Choroid plexus epithelial cell (primary cell): Measurements from ENCODE around the gene STK25.
A peak's percentile ranks its signal among the peaks of the same experiment; 100 is the strongest.

Experiments
- DNase-seq: peaks from one replicate; pipeline ENCODE4 v3.0.0-alpha.2; 2010; ENCODE audit warnings: low read depth
- H3K4me3 ChIP-seq: 2 replicates; pipeline ENCODE4 v1.5.1; 2011; ENCODE audit warnings: low read depth, mild to moderate bottlenecking, control low read depth, low read length, moderate library complexity
- TF ChIP-seq, protein P1 (sequence below): conservative IDR thresholded peaks from 2 replicates; pipeline ENCODE4 v1.5.1; 2011; ENCODE audit warnings: low read depth, mild to moderate bottlenecking, control low read depth, inconsistent platforms, low read length, moderate library complexity

STK25 gene

DNA sequence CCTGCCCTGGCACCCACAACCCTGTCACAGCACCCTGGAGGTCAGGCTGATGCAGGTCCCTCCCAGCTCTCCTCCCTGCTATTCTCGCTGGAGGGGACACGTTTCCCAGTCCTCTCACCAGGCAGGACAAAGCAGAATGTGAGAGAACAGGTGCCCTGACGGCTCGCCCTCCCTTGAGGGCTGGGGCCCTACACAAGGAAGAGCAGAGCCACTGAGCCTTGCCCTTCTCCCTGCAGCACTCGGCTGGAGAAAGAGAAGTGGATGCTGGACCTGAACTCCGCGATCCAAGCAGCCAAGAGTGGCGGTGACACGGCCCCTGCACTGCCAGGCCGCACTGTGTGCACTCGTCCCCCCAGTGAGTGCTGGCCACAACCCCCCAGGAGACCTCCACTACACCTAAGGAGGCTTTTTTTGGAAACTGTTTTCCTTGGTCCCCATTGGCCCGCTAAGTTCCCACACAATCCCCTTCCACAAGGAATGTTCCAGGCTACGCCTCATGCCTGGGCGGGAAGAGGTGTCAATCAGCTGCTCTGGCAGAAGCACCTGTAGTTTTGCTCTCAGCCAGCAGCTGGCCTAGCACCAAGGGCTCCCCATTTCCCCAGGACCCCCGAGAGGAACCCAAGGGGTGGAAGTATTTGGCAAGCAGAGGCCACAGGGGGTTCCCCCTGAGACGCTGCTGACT, 17.4 kb downstream of the STK25 start:
- DNase-seq, result no peak
- TF ChIP-seq, protein P1, sequence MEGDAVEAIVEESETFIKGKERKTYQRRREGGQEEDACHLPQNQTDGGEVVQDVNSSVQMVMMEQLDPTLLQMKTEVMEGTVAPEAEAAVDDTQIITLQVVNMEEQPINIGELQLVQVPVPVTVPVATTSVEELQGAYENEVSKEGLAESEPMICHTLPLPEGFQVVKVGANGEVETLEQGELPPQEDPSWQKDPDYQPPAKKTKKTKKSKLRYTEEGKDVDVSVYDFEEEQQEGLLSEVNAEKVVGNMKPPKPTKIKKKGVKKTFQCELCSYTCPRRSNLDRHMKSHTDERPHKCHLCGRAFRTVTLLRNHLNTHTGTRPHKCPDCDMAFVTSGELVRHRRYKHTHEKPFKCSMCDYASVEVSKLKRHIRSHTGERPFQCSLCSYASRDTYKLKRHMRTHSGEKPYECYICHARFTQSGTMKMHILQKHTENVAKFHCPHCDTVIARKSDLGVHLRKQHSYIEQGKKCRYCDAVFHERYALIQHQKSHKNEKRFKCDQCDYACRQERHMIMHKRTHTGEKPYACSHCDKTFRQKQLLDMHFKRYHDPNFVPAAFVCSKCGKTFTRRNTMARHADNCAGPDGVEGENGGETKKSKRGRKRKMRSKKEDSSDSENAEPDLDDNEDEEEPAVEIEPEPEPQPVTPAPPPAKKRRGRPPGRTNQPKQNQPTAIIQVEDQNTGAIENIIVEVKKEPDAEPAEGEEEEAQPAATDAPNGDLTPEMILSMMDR, result no peak
- H3K4me3 ChIP-seq, result no peak overlapping the region

DNA sequence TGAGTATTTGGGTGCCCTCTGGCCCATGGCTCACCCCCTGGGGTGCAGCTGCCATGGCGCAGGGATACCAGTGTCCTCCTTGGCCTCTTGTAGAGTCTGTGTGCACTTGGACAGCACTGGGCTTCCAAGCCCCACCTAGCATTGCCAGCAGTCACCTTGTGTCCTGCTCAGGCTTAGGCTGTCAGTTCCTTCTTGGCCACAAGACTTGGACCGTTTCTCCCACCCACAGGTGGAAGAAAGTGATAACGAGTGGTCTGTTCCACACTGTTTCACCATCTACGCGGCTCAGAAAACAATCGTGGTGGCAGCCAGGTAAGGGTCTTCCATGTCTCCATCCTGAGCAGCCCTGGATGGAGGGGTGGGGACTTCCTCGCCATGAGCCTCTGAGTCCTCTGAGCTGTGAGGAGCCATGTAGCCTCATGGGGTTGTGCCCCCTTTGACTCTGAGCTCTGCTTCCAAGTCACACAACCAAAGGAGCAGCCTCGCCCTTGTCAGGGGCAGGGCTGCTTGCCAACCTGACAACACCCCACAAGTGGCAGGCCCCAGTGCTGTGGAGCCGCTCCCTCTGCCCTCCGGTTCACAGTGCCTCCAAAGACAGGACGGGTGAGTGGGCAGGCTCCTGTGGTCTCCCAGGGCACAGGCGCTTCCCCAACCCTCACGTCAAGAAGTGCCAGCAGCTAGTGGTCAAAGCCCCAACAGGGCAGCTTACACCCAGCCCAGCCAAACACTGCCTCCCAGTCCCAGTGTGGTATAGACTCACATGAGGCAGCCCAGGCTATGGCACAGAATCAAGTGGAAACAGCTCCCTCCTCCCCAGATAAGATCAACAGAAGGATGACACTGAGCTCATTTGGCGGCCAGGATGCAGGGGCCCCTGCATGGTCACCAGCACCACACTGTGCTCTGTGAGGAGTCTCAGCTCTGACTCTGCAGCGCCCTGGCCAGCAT, 18.4 kb downstream of the STK25 start:
- no peak for DNase-seq
- no peak overlapping the region for H3K4me3 ChIP-seq
- TF ChIP-seq, protein P1, result peak; percentile 6

DNA sequence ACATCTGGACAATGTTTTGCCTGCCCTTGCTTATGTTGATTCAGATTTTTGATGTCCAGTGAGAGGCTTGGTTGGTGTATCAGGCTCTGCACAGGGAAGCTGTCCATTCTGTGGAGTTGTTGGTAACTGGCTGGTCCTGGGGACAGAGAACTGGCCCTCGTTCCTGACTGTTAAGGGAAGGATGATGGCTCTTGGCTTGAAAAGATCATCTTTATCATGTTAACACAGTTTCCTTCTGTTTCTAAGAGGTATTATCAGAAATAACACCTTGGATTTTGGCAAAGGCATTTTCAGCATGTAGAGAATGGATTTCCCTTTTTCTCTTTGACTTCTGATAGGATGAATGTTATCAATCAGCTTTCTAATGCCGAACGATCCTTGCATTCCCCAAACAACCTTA, 19.3 kb downstream of the STK25 start:
- DNase-seq, result no peak
- TF ChIP-seq, protein P1, result no peak
- H3K4me3 ChIP-seq, result no peak overlapping the region

DNA sequence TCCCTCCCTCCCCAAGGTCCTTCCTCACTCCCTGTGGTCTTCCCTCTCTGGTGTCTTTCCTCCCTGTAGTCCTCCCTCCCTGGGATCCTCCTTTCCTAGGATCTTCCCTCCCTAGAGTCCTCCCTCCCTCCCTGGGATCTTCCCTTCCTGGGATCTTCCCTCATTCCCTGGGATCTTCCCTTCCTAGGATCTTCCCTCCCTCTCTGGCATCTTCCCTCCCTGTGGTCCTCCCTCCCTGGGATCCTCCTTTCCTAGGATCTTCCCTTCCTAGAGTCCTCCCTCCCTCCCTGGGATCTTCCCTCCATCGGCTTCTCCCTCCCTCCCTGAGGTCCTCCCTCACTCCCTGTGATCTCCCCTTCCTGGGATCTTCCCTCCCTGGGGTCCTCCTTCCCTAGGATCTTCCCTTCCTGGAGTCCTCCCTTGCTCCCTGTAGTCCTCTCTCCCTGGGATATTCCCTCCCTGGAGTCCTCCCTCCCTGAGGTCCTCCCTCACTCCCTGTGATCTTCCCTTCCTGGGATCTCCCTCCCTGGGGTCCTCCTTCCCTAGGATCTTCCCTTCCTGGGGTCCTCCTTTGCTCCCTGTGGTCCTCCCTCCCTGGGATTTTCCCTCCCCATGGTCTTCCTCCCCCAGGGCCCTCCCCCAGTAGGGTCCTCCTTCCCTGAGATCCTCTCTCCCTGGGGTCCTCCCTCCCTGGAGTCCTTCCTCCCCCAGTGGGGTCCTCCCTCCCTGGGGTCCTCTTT, 23.0 kb downstream of the STK25 start:
- no peak for DNase-seq
- H3K4me3 ChIP-seq, result no peak overlapping the region
- TF ChIP-seq, protein P1, result no peak

DNA sequence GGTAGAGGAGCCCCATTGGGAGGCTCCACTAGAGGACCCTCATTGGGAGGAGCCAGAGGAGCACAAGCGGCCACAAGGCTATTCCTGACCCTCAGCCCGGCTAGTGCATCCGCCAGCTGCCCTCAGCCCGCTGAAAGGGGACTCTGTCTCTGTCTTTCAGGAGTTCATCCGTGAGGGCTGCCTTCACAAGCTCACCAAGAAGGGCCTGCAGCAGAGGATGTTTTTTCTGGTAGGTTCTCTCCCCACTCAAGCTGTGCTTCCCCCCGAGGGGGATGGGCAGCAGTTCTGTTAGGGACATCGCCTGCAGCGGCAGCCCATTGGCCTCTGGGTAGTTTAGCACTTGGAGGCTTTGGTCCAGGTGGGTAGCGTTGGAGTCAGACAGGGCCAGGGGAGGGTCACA, 25.1 kb downstream of the STK25 start:
- TF ChIP-seq, protein P1, result no peak
- no peak for DNase-seq
- no peak overlapping the region for H3K4me3 ChIP-seq

- H3K4me3 ChIP-seq, result no peak overlapping the region
- TF ChIP-seq, protein P1, result no peak
- DNase-seq, result no peak
Observed at GRCh38 chr2:241482126-241482955, 26.0 kb downstream of the STK25 start.
